HCT116 (cell line): ENCODE results near the gene SNCA. TPM values are rescaled to one million over a fixed set of nuclear protein-coding genes. Genes with fewer than 3 reads are reported as not detected.

Experiments used
- ATAC-seq: fragments of 200-7000 bp; cut with Tn5 transposase; 2 replicates; pipeline ENCODE4 v1.9.1; 2020; ENCODE audit warnings: mild to moderate bottlenecking, moderate library complexity
- BruUV-seq: library from RNA; stranded (reverse); fragments of 400-500 nt; replicated peaks from 2 replicates; lab custom pipeline; 2021; lab: Mats Ljungman, UMichigan
- CTCF ChIA-PET: fragments of 300-600 bp; sonication (Branson Sonifier 250); formaldehyde crosslinking; loops from one replicate; lab custom pipeline; 2021; ENCODE audit warnings: antibody characterized with exemption; lab: Charles Lee
- POLR2A ChIA-PET: fragments of 300-600, 350-600 bp; sonication (Branson Sonifier 250); formaldehyde crosslinking; loops from one replicate; lab custom pipeline; 2021; ENCODE audit warnings: antibody characterized with exemption; lab: Charles Lee
- RAD21 ChIA-PET, 2 experiments: fragments of 300-600 bp; sonication (Branson Sonifier 250); formaldehyde crosslinking; loops; one replicate each; lab custom pipeline; 2023; ENCODE audit warnings: low total read pairs in 2 of 2; ENCODE audit not compliant: uncharacterized antibody in 2 of 2, unreplicated experiment in 2 of 2, low non-redundant PET in 1 of 2; lab: Charles Lee
- DNase-seq: peaks from one replicate; pipeline ENCODE4 v3.0.0-alpha.2; 2010; ENCODE audit warnings: low read depth, low spot score
- H2AFZ ChIP-seq: fragments of 200-600 bp; shearing (Covaris generic), sonication (generic); 2 replicates; pipeline ENCODE4 v1.6.1; 2017; ENCODE audit warnings: low read depth, mixed run types, mixed read lengths, antibody characterized with exemption, low read length; ENCODE audit not compliant: poor library complexity, severe bottlenecking
- H3K27ac ChIP-seq: 2 replicates; pipeline ENCODE4 v1.5.1; 2012; ENCODE audit warnings: low read depth, low read length
- H3K27me3 ChIP-seq: fragments of 200-600 bp; sonication (generic); 2 replicates; pipeline ENCODE4 v1.6.1; 2016; ENCODE audit warnings: mixed run types, low read length, mixed read lengths; ENCODE audit not compliant: insufficient read depth
- H3K36me3 ChIP-seq, 2 experiments: fragments of 200-500 bp in 1 of 2; fragments of 200-600 bp in 1 of 2; sonication (Bioruptor generic) in 1 of 2; sonication (generic) in 1 of 2; 2 replicates each; pipeline versions ENCODE4 v1.5.1 to v1.6.1; 2014 to 2016; ENCODE audit warnings: low read length in 2 of 2, inconsistent platforms in 1 of 2, mixed read lengths in 1 of 2, mixed run types in 1 of 2; ENCODE audit not compliant: insufficient read depth in 2 of 2, control insufficient read depth in 1 of 2
- H3K4me1 ChIP-seq, 2 experiments: fragments of 200-600 bp in 1 of 2; sonication (generic) in 1 of 2; 2 replicates each; pipeline versions ENCODE4 v1.5.1 to v1.6.1; 2012 to 2017; ENCODE audit warnings: low read length in 2 of 2, inconsistent platforms in 1 of 2, mild to moderate bottlenecking in 1 of 2, mixed read lengths in 1 of 2, mixed run types in 1 of 2, moderate library complexity in 1 of 2; ENCODE audit not compliant: insufficient read depth in 2 of 2, control insufficient read depth in 1 of 2
- H3K4me2 ChIP-seq: fragments of 200-600 bp; sonication (generic); 2 replicates; pipeline ENCODE4 v1.6.1; 2017; ENCODE audit warnings: mixed run types, low read length, mixed read lengths
- H3K4me3 ChIP-seq, 2 experiments: fragments of 200-600 bp in 1 of 2; sonication (generic) in 1 of 2; replicated peaks in 1 of 2; 2 replicates each; pipeline ENCODE4 v1.5.1; 2011 to 2016; ENCODE audit warnings: low read length in 2 of 2, control low read depth in 1 of 2, low read depth in 1 of 2, mild to moderate bottlenecking in 1 of 2, mixed read lengths in 1 of 2, mixed run types in 1 of 2
- H3K79me2 ChIP-seq: fragments of 200-600 bp; sonication (generic); 2 replicates; pipeline ENCODE4 v1.6.1; 2017; ENCODE audit warnings: mild to moderate bottlenecking, mixed run types, low read length, moderate library complexity, mixed read lengths; ENCODE audit not compliant: insufficient read depth
- H3K9ac ChIP-seq: fragments of 200-600 bp; sonication (generic); 2 replicates; pipeline ENCODE4 v1.6.1; 2016; ENCODE audit warnings: low read length, mixed read lengths
- H3K9me2 ChIP-seq: fragments of 200-600 bp; sonication (generic), shearing (Covaris generic); 2 replicates; pipeline ENCODE4 v1.6.1; 2017; ENCODE audit warnings: mixed run types, mild to moderate bottlenecking, moderate library complexity; ENCODE audit not compliant: insufficient read depth
- H3K9me3 ChIP-seq, 2 experiments: fragments of 200-500 bp in 1 of 2; fragments of 200-600 bp in 1 of 2; sonication (Bioruptor generic) in 1 of 2; sonication (generic) in 1 of 2; 2 replicates each; pipeline ENCODE4 v1.6.1; 2014 to 2017; ENCODE audit warnings: low read length in 2 of 2, mixed read lengths in 2 of 2, inconsistent platforms in 1 of 2, low read depth in 1 of 2, mild to moderate bottlenecking in 1 of 2, mixed run types in 1 of 2, moderate library complexity in 1 of 2; ENCODE audit not compliant: control insufficient read depth in 1 of 2, insufficient read depth in 1 of 2
- H4K20me1 ChIP-seq: fragments of 200-600 bp; sonication (generic), shearing (Covaris generic); 2 replicates; pipeline ENCODE4 v1.6.1; 2017; ENCODE audit warnings: mixed run types, mild to moderate bottlenecking, moderate library complexity; ENCODE audit not compliant: insufficient read depth
- CBX3 ChIP-seq: IDR thresholded peaks from 2 replicates; pipeline ENCODE4 v1.6.1; 2012; ENCODE audit warnings: low read depth
- CEBPB ChIP-seq: IDR thresholded peaks from 2 replicates; pipeline ENCODE4 v1.6.1; 2012; ENCODE audit warnings: low read depth
- EGR1 ChIP-seq: IDR thresholded peaks from 2 replicates; pipeline ENCODE4 v1.6.1; 2012; ENCODE audit warnings: low read depth
- EZH2phosphoT487 ChIP-seq: fragments of 200-600 bp; IDR thresholded peaks from 2 replicates; pipeline ENCODE4 v1.6.1; 2018; ENCODE audit warnings: antibody characterized with exemption, borderline replicate concordance
- FOSL1 ChIP-seq: IDR thresholded peaks from 2 replicates; pipeline ENCODE4 v1.6.1; 2012; ENCODE audit warnings: low read depth
- JUND ChIP-seq: IDR thresholded peaks from 2 replicates; pipeline ENCODE4 v1.6.1; 2012
- POLR2AphosphoS5 ChIP-seq: IDR thresholded peaks from 2 replicates; pipeline ENCODE4 v1.6.1; 2011; ENCODE audit warnings: mild to moderate bottlenecking, low read depth, low read length, moderate library complexity
- RAD21 ChIP-seq: IDR thresholded peaks from 2 replicates; pipeline ENCODE4 v1.6.1; 2012; ENCODE audit warnings: low read depth, mild to moderate bottlenecking
- SIN3A ChIP-seq: IDR thresholded peaks from 2 replicates; pipeline ENCODE4 v1.6.1; 2012; ENCODE audit warnings: low read depth
- SP1 ChIP-seq: IDR thresholded peaks from 2 replicates; pipeline ENCODE4 v1.6.1; 2012; ENCODE audit warnings: low read depth
- SRF ChIP-seq: IDR thresholded peaks from 2 replicates; pipeline ENCODE4 v1.6.1; 2012; ENCODE audit warnings: low read depth
- TCF7L2 ChIP-seq: IDR thresholded peaks from 2 replicates; pipeline ENCODE4 v1.7.0; 2011; ENCODE audit warnings: borderline replicate concordance, inconsistent platforms; ENCODE audit not compliant: insufficient read depth, insufficient read length; ENCODE audit errors: extremely low read depth
- YY1 ChIP-seq: IDR thresholded peaks from 2 replicates; pipeline ENCODE4 v1.6.1; 2011; ENCODE audit warnings: low read length, low read depth, moderate library complexity, mild to moderate bottlenecking; ENCODE audit not compliant: insufficient replicate concordance; ENCODE audit errors: extremely low read depth
- intact Hi-C: fragments of 100-400 bp; cut with micrococcal nuclease; formaldehyde crosslinking; loops from 2 replicates; pipeline ENCODE4 v1.10.0; 2022
- total RNA-seq: library from RNA; stranded (reverse); gene quantifications from one replicate; pipeline ENCODE4 v1.2.1, GENCODE V29; 2021; ENCODE audit not compliant: unreplicated experiment
- TF ChIP-seq, protein P1 (sequence below): IDR thresholded peaks from 2 replicates; pipeline ENCODE4 v1.6.1; 2012; ENCODE audit warnings: low read depth
- TF ChIP-seq, protein P2 (sequence below): IDR thresholded peaks from 2 replicates; pipeline ENCODE4 v1.6.1; 2012

Gene SNCA
- total RNA-seq, 1 experiment from 2014 or later: 1.0 TPM

GRCh38 chr4:89781321-89781720 is 55.6 kb downstream of the SNCA start (continued):
- TF ChIP-seq TCF7L2: no peak

DNA sequence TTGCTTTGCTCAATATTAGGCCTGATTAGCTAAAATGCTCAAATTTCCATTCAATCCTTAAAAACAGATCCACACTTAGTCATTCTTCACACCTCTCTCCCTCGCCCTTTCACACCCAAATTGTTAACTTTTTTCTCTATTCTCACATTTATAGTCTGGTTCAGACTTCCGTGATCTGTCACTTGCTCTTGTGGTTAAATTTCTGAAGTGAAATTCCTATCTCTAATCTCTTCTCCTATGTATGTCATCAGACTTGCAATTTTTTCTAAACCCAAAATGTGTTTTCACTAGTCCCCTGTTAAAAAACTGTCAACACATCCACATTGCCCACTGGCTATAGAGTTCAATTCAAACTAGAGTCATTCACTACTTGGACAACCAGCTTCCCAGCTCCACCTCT is 63.2 kb downstream of the SNCA start:
- Histone ChIP-seq H3K9me3 (no peaks in the 10 kb centered on the region), H3K27me3 (no peaks in the 10 kb centered on the region)
- TF ChIP-seq CEBPB: no peak
- TF ChIP-seq SIN3A: no peak
- TF ChIP-seq SRF: no peak
- TF ChIP-seq CBX3: no peak
- TF ChIP-seq SP1: no peak
- TF ChIP-seq JUND: no peak
- TF ChIP-seq POLR2AphosphoS5: no peak
- TF ChIP-seq, all 23 proteins: peak for 0
- H3K79me2 ChIP-seq: no peaks in the 10 kb centered on the region
- no peak for DNase-seq
- H3K36me3 ChIP-seq: no peaks in the 10 kb centered on the region
- no peak overlapping the region for H3K4me2 ChIP-seq
- RAD21 ChIA-PET: no interaction called here
- intact Hi-C loops: no loop called here
- H3K9ac ChIP-seq: no peak overlapping the region
- no peaks in the 10 kb centered on the region for H3K9me2 ChIP-seq
- CTCF ChIA-PET: no interaction called here
- no peak overlapping the region for H2AFZ ChIP-seq
- no peak overlapping the region for H3K4me3 ChIP-seq
- no peaks in the 10 kb centered on the region for H3K4me1 ChIP-seq
- H3K27ac ChIP-seq: no peak overlapping the region
- no peak for ATAC-seq
- BruUV-seq: no TSS peak
- POLR2A ChIA-PET: no interaction called here
- no peaks in the 10 kb centered on the region for H4K20me1 ChIP-seq

DNA sequence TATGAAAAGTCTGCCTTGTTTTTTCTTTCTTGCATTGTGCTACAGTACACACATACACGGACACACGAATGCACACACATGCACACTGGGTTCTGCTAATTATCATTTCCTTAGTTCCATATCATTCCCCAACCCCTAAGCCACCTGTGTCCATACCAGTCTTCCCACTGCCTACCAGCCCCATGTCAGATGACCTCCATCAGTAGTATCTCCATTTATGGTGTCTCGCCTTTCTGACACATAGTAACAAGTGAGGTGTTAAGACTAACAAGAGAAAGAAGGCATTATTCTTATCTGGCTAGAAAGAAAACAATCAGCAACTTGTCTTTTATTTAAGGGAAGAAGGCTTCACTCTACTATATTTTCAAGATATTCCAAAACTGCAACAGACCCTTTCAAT is 67.1 kb downstream of the SNCA start:
- Histone ChIP-seq H3K4me3 (no peak overlapping the region), H3K27ac (no peak overlapping the region), H3K79me2 (no peaks in the 10 kb centered on the region), H3K9me3 (no peaks in the 10 kb centered on the region), H4K20me1 (no peaks in the 10 kb centered on the region), H3K9ac (no peak overlapping the region), H3K4me2 (no peak overlapping the region), H3K36me3 (no peaks in the 10 kb centered on the region), H2AFZ (no peak overlapping the region), H3K9me2 (no peaks in the 10 kb centered on the region), H3K27me3 (no peaks in the 10 kb centered on the region), H3K4me1 (no peaks in the 10 kb centered on the region)
- ChIA-PET POLR2A (no interaction called here), CTCF (no interaction called here), RAD21 (no interaction called here)
- DNase-seq (no peak), ATAC-seq (no peak)
- BruUV-seq: no TSS peak
- intact Hi-C loops: no loop called here
- TF ChIP-seq TCF7L2: no peak
- no peak for TF ChIP-seq CBX3
- TF ChIP-seq FOSL1: no peak
- TF ChIP-seq EGR1: no peak
- no peak for TF ChIP-seq YY1
- TF ChIP-seq RAD21: no peak
- TF ChIP-seq, protein P1, sequence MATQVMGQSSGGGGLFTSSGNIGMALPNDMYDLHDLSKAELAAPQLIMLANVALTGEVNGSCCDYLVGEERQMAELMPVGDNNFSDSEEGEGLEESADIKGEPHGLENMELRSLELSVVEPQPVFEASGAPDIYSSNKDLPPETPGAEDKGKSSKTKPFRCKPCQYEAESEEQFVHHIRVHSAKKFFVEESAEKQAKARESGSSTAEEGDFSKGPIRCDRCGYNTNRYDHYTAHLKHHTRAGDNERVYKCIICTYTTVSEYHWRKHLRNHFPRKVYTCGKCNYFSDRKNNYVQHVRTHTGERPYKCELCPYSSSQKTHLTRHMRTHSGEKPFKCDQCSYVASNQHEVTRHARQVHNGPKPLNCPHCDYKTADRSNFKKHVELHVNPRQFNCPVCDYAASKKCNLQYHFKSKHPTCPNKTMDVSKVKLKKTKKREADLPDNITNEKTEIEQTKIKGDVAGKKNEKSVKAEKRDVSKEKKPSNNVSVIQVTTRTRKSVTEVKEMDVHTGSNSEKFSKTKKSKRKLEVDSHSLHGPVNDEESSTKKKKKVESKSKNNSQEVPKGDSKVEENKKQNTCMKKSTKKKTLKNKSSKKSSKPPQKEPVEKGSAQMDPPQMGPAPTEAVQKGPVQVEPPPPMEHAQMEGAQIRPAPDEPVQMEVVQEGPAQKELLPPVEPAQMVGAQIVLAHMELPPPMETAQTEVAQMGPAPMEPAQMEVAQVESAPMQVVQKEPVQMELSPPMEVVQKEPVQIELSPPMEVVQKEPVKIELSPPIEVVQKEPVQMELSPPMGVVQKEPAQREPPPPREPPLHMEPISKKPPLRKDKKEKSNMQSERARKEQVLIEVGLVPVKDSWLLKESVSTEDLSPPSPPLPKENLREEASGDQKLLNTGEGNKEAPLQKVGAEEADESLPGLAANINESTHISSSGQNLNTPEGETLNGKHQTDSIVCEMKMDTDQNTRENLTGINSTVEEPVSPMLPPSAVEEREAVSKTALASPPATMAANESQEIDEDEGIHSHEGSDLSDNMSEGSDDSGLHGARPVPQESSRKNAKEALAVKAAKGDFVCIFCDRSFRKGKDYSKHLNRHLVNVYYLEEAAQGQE: no peak
- TF ChIP-seq, protein P2, sequence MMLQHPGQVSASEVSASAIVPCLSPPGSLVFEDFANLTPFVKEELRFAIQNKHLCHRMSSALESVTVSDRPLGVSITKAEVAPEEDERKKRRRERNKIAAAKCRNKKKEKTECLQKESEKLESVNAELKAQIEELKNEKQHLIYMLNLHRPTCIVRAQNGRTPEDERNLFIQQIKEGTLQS: no peak
- no peak for TF ChIP-seq EZH2phosphoT487
- no peak for TF ChIP-seq JUND
